ENCODE data around the gene SLC5A2. TPM values are rescaled to one million over a fixed set of nuclear protein-coding genes. Genes with fewer than 3 reads are reported as not detected.
A peak's percentile ranks its signal among the peaks of the same experiment; 100 is the strongest.

SLC5A2 gene
- total and polyA plus RNA-seq, 2 of the 13 experiments (the other 11 are each of a cell fraction or from before 2014, with no cell fraction given) = 0.24 to 0.97 TPM

GRCh38 chr16:31477220-31478216, 5.4 kb upstream of the SLC5A2 start (continued):
- 0 out of 2 replicates have a peak, but pooled peaks have one; percentile 27 for TF ChIP-seq FUBP1 (CRISPR knock-in tag; IDR thresholded peaks at IDR 0.05; ENCODE audit: borderline replicate concordance)
- peak; percentile 81; the same call in 1 of the 2 replicates for TF ChIP-seq ZNF34 (CRISPR knock-in tag; IDR thresholded peaks at IDR 0.05; ENCODE audit: borderline replicate concordance)
- peak; percentile 75 for TF ChIP-seq MXD4 (CRISPR knock-in tag; IDR thresholded peaks at IDR 0.05)
- TF ChIP-seq ARID2 (CRISPR knock-in tag; IDR thresholded peaks at IDR 0.05; ENCODE audit: borderline replicate concordance) = no peak
- no peak; the same call in 1 of the 2 replicates for TF ChIP-seq ZNF792 (CRISPR knock-in tag; IDR thresholded peaks at IDR 0.05)
- 0 out of 2 replicates have a peak, but pooled peaks have one; percentile 33 for TF ChIP-seq WIZ (CRISPR knock-in tag; IDR thresholded peaks at IDR 0.05)
- peak; percentile 30 for TF ChIP-seq CBFB (CRISPR knock-in tag; IDR thresholded peaks at IDR 0.05)
- TF ChIP-seq, protein P1, sequence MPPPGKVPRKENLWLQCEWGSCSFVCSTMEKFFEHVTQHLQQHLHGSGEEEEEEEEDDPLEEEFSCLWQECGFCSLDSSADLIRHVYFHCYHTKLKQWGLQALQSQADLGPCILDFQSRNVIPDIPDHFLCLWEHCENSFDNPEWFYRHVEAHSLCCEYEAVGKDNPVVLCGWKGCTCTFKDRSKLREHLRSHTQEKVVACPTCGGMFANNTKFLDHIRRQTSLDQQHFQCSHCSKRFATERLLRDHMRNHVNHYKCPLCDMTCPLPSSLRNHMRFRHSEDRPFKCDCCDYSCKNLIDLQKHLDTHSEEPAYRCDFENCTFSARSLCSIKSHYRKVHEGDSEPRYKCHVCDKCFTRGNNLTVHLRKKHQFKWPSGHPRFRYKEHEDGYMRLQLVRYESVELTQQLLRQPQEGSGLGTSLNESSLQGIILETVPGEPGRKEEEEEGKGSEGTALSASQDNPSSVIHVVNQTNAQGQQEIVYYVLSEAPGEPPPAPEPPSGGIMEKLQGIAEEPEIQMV (CRISPR knock-in tag; IDR thresholded peaks at IDR 0.05; ENCODE audit: low read depth) = 0 out of 2 replicates have a peak, but pooled peaks have one; percentile 42
- no peak; the same call in none of the 2 replicates for TF ChIP-seq ELF3 (CRISPR knock-in tag; IDR thresholded peaks at IDR 0.05)
- 0 out of 2 replicates have a peak, but pooled peaks have one; percentile 48 for TF ChIP-seq TP53 (CRISPR knock-in tag; conservative IDR thresholded peaks at IDR 0.05)
- TF ChIP-seq NBN (conservative IDR thresholded peaks at IDR 0.05) = no peak
- no peak for TF ChIP-seq TRIM24 (CRISPR knock-in tag; IDR thresholded peaks at IDR 0.05)
- TF ChIP-seq TCF7 (IDR thresholded peaks at IDR 0.05; ENCODE audit: low read depth) = no peak
- peak; percentile 87 for TF ChIP-seq ASH2L (IDR thresholded peaks at IDR 0.05; ENCODE audit: insufficient read length, low read depth, low read length)
- TF ChIP-seq ZNF597 (CRISPR knock-in tag; IDR thresholded peaks at IDR 0.05) = no peak
- no peak; the same call in 1 of the 2 replicates for TF ChIP-seq REPIN1 (CRISPR knock-in tag; IDR thresholded peaks at IDR 0.05; ENCODE audit: borderline replicate concordance, low read depth)
- no peak for TF ChIP-seq HHEX (CRISPR knock-in tag; IDR thresholded peaks at IDR 0.05)
- TF ChIP-seq ZSCAN30 (CRISPR knock-in tag; IDR thresholded peaks at IDR 0.05) = peak; percentile 19; the same call in 1 of the 2 replicates
- no peak for TF ChIP-seq ZKSCAN1 (IDR thresholded peaks at IDR 0.05; ENCODE audit: low read length)
- TF ChIP-seq, protein P2, sequence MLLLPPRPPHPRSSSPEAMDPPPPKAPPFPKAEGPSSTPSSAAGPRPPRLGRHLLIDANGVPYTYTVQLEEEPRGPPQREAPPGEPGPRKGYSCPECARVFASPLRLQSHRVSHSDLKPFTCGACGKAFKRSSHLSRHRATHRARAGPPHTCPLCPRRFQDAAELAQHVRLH (CRISPR knock-in tag; IDR thresholded peaks at IDR 0.05; ENCODE audit: borderline replicate concordance, low read depth) = peak; percentile 10; the same call in 1 of the 2 replicates
- peak; percentile 53 for TF ChIP-seq TFDP2 (CRISPR knock-in tag; IDR thresholded peaks at IDR 0.05)
- TF ChIP-seq HMG20A (CRISPR knock-in tag; IDR thresholded peaks at IDR 0.05; ENCODE audit: borderline replicate concordance) = no peak; the same call in 1 of the 2 replicates
- TF ChIP-seq ZNF3 (CRISPR knock-in tag; IDR thresholded peaks at IDR 0.05) = no peak
